Spleen (tissue), 7 donors: ENCODE data around the gene ANXA7.

Experiments
- CTCF ChIP-seq, 11 experiments: fragments of 200-600 bp in 7 of 11; fragments of 450-650 bp in 4 of 11; sonication (generic) in 4 of 11; IDR thresholded peaks in 8 of 11; conservative IDR thresholded peaks in 3 of 11; 1 replicate in 7 of 11; 2 replicates in 4 of 11; pipeline versions ENCODE4 v1.4.0 to v1.8.0; 2016 to 2021; ENCODE audit warnings: antibody characterized with exemption in 11 of 11, inconsistent platforms in 4 of 11, mild to moderate bottlenecking in 1 of 11
- POLR2A ChIP-seq, 3 donors: fragments of 450-650 bp; IDR thresholded peaks; one replicate each; pipeline ENCODE4 v1.5.1; 2017; ENCODE audit warnings: antibody characterized with exemption in 3 of 3, mild to moderate bottlenecking in 1 of 3
- POLR2AphosphoS5 ChIP-seq, 3 donors: sonication (generic); formaldehyde crosslinking; IDR thresholded peaks; one replicate each; pipeline ENCODE4 v1.5.1; 2017; ENCODE audit warnings: antibody characterized with exemption in 3 of 3
- donor health status: DM: no; HTN: no; CAD: no; lungs with moderate emphysema.
- donor health status: DM: no; HTN: no; CAD: no.
- donor health status: DM: no; HTN: no; CAD: no.

DNA sequence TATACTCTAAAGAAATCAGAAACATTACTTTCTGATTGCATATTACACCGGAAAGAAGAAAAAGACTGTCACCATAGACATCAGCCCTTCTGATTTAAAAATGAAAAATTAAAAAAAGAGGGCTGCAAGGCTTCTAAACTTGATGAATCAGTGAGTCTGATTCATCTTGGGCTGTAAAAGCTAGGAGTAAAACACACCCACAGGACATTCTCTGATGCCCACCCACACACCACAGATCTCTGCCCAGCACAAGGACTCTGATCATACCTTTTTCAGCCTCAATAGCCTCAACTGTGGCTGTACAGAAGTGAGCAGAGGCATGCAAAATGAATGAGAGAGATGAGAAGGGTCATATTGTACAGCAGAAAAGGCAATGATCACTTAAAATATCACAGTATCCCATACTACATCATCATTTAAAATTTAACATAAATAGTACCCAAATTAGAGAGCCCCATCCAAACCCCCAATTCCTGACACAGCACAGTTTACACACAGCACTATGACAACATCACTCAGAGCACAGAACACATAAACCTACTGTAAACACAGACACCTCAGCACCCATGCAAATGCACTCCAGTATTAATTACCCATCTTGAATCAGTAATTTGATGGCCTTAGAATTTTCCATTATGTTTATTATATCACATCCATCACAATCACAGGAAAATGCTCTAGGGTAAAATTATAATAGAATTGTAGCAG is 25.9 kb upstream of the ANXA7 start:
- no peak for TF ChIP-seq CTCF (IDR thresholded peaks at IDR 0.05 in 8 of 11, conservative IDR thresholded peaks at IDR 0.05 in 3 of 11)
- no peak for TF ChIP-seq POLR2A (IDR thresholded peaks at IDR 0.05)
- TF ChIP-seq POLR2AphosphoS5 (IDR thresholded peaks at IDR 0.05) = no peak
